Renal pelvis (tissue), 4 donors: ENCODE results near the gene ZBTB47. TPM values are rescaled to one million over a fixed set of nuclear protein-coding genes. Genes with fewer than 3 reads are reported as not detected.

ENCODE experiments used
- DNase-seq: peaks from one replicate; pipeline ENCODE4 v3.0.0-alpha.2; 2013
- polyA plus RNA-seq, 3 donors: library from polyadenylated mRNA; unstranded; fragments of 120-200 nt; gene quantifications; one replicate each; pipeline ENCODE4 v1.2.1, GENCODE V29; 2013; ENCODE audit not compliant: insufficient read length in 3 of 3

The ZBTB47 gene
- polyA plus RNA-seq, 3 donors = 16.8 to 19.3 (median 17.2) TPM

GRCh38 chr3:42710323-42711021, 57.0 kb downstream of the ZBTB47 start:
- DNase-seq = no peak

- DNase-seq = no peak
Observed at GRCh38 chr3:42711491-42712343, 58.2 kb downstream of the ZBTB47 start.

GRCh38 chr3:42712344-42712648, 58.8 kb downstream of the ZBTB47 start:
- DNase-seq = no peak

- DNase-seq = no peak
Observed at GRCh38 chr3:42712688-42713372, 59.3 kb downstream of the ZBTB47 start.

- DNase-seq = no peak
Observed at GRCh38 chr3:42713747-42714146, 60.2 kb downstream of the ZBTB47 start.

- DNase-seq = no peak
Observed at GRCh38 chr3:42714171-42714852, 60.8 kb downstream of the ZBTB47 start.

Other genes starting within 250 kb of the ZBTB47 start
- gene LYZL4, start 243.1 kb upstream of the ZBTB47 start, polyA plus RNA-seq = not detected
- gene VIPR1, start 151.1 kb upstream of the ZBTB47 start, polyA plus RNA-seq = 1 to 10 TPM; 1.5 to 3.2 (median 2.0) TPM
- 10 to 100 TPM; 38.3 to 47.5 (median 44.7) TPM for gene SEC22C, start 71.7 kb upstream of the ZBTB47 start, polyA plus RNA-seq
- gene SS18L2, start 62.8 kb upstream of the ZBTB47 start, polyA plus RNA-seq = 10 to 100 TPM; 22.6 to 25.8 (median 24.2) TPM
- gene NKTR, start 53.0 kb upstream of the ZBTB47 start, polyA plus RNA-seq = 100 to 1,000 TPM in 2 of 3 donors, 10 to 100 TPM in 1; 71.6 to 188 (median 171) TPM
- gene KLHL40, start 31.8 kb downstream of the ZBTB47 start, polyA plus RNA-seq = under 1 TPM in 1 of 3 donors, not detected in 2; 0.07 TPM
- 1 to 10 TPM in 1 of 3 donors, under 1 TPM in 2; 0.48 to 1.3 (median 0.54) TPM for gene HHATL, start 49.1 kb downstream of the ZBTB47 start, polyA plus RNA-seq
- 1 to 10 TPM; 2.4 to 3.9 (median 3.6) TPM for gene CCDC13, start 119.6 kb downstream of the ZBTB47 start, polyA plus RNA-seq
- 100 to 1,000 TPM; 132 to 145 (median 136) TPM for gene HIGD1A, start 150.8 kb downstream of the ZBTB47 start, polyA plus RNA-seq
- gene ACKR2, start 155.7 kb downstream of the ZBTB47 start, polyA plus RNA-seq = 1 to 10 TPM; 2.4 to 4.3 (median 3.2) TPM
- 1 to 10 TPM in 2 of 3 donors, under 1 TPM in 1; 0.84 to 1.5 (median 1.3) TPM for gene CYP8B1, start 222.2 kb downstream of the ZBTB47 start, polyA plus RNA-seq